PFSK-1 (cell line): ENCODE results near the gene BMPR2.

Experiments used
- FOXP2 ChIP-seq: optimal IDR thresholded peaks from 2 replicates; pipeline ENCODE3; 2011; ENCODE audit warnings: borderline replicate concordance, control low read depth, inconsistent platforms; ENCODE audit not compliant: insufficient read depth; ENCODE audit errors: extremely low read length, extremely low read depth
- POLR2AphosphoS5 ChIP-seq: IDR thresholded peaks from 2 replicates; pipeline ENCODE4 v1.6.1; 2012; ENCODE audit warnings: low read depth, mild to moderate bottlenecking, control low read depth, low read length, moderate library complexity
- REST ChIP-seq, 2 experiments: IDR thresholded peaks; 2 replicates each; pipeline versions ENCODE4 v1.6.1 to v1.8.0; 2011 to 2012; ENCODE audit warnings: low read depth in 2 of 2, low read length in 2 of 2, control low read depth in 1 of 2, inconsistent platforms in 1 of 2, mild to moderate bottlenecking in 1 of 2, moderate library complexity in 1 of 2; ENCODE audit not compliant: insufficient read depth in 1 of 2
- SIN3A ChIP-seq: IDR thresholded peaks from 2 replicates; pipeline ENCODE4 v1.6.1; 2012; ENCODE audit warnings: mild to moderate bottlenecking, low read length, moderate library complexity, borderline replicate concordance; ENCODE audit not compliant: insufficient read depth
- TAF1 ChIP-seq: IDR thresholded peaks from 2 replicates; pipeline ENCODE4 v1.6.1; 2012; ENCODE audit warnings: low read length, control low read depth, borderline replicate concordance; ENCODE audit not compliant: insufficient read depth

Gene BMPR2

GRCh38 chr2:202337706-202338346, 38.3 kb upstream of the BMPR2 start:
- TF ChIP-seq TAF1, result no peak
- TF ChIP-seq SIN3A, result no peak

- no peak for TF ChIP-seq POLR2AphosphoS5
- no peak; the same call in 1 of the 2 replicates for TF ChIP-seq TAF1
- no peak for TF ChIP-seq FOXP2
- no peak for TF ChIP-seq SIN3A
- no peak for TF ChIP-seq REST (IDR thresholded peaks at IDR 0.05; ENCODE audit: insufficient read depth in 1 of 2, low read depth in 2 of 2, low read length in 2 of 2)
Observed at GRCh38 chr2:202339071-202339870, 36.9 kb upstream of the BMPR2 start.

- no peak for TF ChIP-seq TAF1
- no peak for TF ChIP-seq SIN3A
- TF ChIP-seq REST (IDR thresholded peaks at IDR 0.05; ENCODE audit: insufficient read depth in 1 of 2, low read depth in 2 of 2, low read length in 2 of 2), result no peak
- TF ChIP-seq FOXP2, result no peak
- no peak for TF ChIP-seq POLR2AphosphoS5
Observed at GRCh38 chr2:202344178-202344577, 31.9 kb upstream of the BMPR2 start.

- TF ChIP-seq SIN3A (no peak), REST (IDR thresholded peaks at IDR 0.05; ENCODE audit: insufficient read depth in 1 of 2, low read depth in 2 of 2, low read length in 2 of 2) (no peak), FOXP2 (no peak), TAF1 (no peak), POLR2AphosphoS5 (no peak)
Observed at GRCh38 chr2:202346180-202346579, 29.9 kb upstream of the BMPR2 start.

GRCh38 chr2:202353430-202353829, 22.7 kb upstream of the BMPR2 start:
- TF ChIP-seq TAF1 (no peak), SIN3A (no peak), FOXP2 (no peak), REST (IDR thresholded peaks at IDR 0.05; ENCODE audit: insufficient read depth in 1 of 2, low read depth in 2 of 2, low read length in 2 of 2) (no peak), POLR2AphosphoS5 (no peak)
